Calu3 (cell line): Measurements from ENCODE around the gene PPIP5K1. TPM values are rescaled to one million over a fixed set of nuclear protein-coding genes. Genes with fewer than 3 reads are reported as not detected.

Source experiments
- BruUV-seq: library from RNA; stranded (reverse); fragments of 400-500 nt; replicated peaks from 2 replicates; lab custom pipeline; 2021; lab: Mats Ljungman, UMichigan
- CTCF ChIA-PET: fragments of 300-600 bp; sonication (Branson Sonifier 250); formaldehyde crosslinking; loops from one replicate; lab custom pipeline; 2022; ENCODE audit warnings: antibody characterized with exemption; lab: Charles Lee
- DNase-seq: peaks from one replicate; pipeline ENCODE4 v3.0.0; 2022
- H3K27ac Mint-ChIP-seq: one replicate; pipeline ENCODE4 v1.8.0; 2022; ENCODE audit warnings: mixed read lengths; ENCODE audit not compliant: unreplicated experiment
- H3K27me3 Mint-ChIP-seq: one replicate; pipeline ENCODE4 v1.8.0; 2022; ENCODE audit warnings: mixed read lengths; ENCODE audit not compliant: unreplicated experiment
- H3K36me3 Mint-ChIP-seq: one replicate; pipeline ENCODE4 v1.8.0; 2022; ENCODE audit warnings: mild to moderate bottlenecking, moderate library complexity, mixed read lengths; ENCODE audit not compliant: insufficient read depth, unreplicated experiment
- H3K4me1 Mint-ChIP-seq: one replicate; pipeline ENCODE4 v1.8.0; 2022; ENCODE audit warnings: mild to moderate bottlenecking, low read depth, mixed read lengths; ENCODE audit not compliant: unreplicated experiment
- H3K4me3 Mint-ChIP-seq: one replicate; pipeline ENCODE4 v1.8.0; 2022; ENCODE audit warnings: mild to moderate bottlenecking, low read depth, moderate library complexity, mixed read lengths; ENCODE audit not compliant: unreplicated experiment
- H3K9me3 Mint-ChIP-seq: one replicate; pipeline ENCODE4 v1.8.0; 2022; ENCODE audit warnings: low read depth, mixed read lengths; ENCODE audit not compliant: unreplicated experiment
- intact Hi-C: fragments of 100-400 bp; cut with micrococcal nuclease; formaldehyde crosslinking; loops from one replicate; pipeline ENCODE4 v1.10.0; 2022; ENCODE audit not compliant: unreplicated experiment
- total RNA-seq: library from RNA; stranded (reverse); gene quantifications from 2 replicates; pipeline ENCODE4 v1.2.3, GENCODE V29; 2022
- TF ChIP-seq, protein P1 (sequence below): fragments of 200-600 bp; IDR thresholded peaks from one replicate; pipeline ENCODE4 v1.8.0; 2022; ENCODE audit warnings: antibody characterized with exemption; ENCODE audit not compliant: unreplicated experiment

PPIP5K1 gene
- total RNA-seq, 1 experiment from 2014 or later, result 29.4 TPM

DNA sequence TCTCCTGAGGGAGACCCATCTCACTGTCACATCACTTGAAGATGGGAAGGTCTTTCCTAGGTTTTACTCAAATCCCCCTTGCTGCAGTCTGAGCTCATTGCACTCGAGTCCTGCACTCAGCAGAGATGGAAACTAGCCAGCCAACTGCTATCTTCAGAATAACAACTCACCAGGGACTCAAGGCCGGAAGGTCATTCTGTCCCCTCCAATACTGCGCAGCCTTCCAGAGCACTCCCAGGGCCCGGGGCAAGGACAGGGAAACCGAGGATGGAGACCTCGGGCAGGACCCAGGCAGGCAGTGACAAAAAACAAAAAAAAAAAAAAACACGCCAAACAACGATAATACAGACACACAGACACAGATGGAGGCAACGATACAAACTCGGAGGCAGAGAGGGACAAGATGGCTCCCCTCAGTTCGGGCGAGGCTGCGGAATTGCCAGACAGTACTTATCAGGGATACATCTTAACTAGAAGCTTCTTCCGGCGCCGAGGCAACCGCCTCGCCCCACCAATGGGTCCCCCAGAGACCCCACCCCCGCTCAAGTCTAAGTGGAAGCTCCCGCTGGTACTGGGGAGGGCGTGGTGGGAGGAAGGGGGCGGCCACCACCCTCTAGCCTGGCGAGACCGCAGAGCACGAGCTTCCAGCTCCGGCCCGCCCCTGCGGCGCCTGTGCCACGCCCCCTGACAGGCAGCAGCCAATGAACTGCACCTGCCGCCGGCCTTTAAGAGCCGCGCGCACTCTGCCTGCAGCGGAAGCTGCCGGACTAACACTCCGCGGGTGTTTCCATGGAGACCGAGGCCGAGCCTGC is 79.6 kb downstream of the PPIP5K1 start:
- BruUV-seq, result no TSS peak
- peak; percentile 93 for DNase-seq
- H3K4me3 Mint-ChIP-seq, result peak overlapping the region; percentile 92
- H3K4me1 Mint-ChIP-seq, result peaks cover 10% of the 10 kb centered on the region
- intact Hi-C loops, result no loop called here
- TF ChIP-seq, protein P1, sequence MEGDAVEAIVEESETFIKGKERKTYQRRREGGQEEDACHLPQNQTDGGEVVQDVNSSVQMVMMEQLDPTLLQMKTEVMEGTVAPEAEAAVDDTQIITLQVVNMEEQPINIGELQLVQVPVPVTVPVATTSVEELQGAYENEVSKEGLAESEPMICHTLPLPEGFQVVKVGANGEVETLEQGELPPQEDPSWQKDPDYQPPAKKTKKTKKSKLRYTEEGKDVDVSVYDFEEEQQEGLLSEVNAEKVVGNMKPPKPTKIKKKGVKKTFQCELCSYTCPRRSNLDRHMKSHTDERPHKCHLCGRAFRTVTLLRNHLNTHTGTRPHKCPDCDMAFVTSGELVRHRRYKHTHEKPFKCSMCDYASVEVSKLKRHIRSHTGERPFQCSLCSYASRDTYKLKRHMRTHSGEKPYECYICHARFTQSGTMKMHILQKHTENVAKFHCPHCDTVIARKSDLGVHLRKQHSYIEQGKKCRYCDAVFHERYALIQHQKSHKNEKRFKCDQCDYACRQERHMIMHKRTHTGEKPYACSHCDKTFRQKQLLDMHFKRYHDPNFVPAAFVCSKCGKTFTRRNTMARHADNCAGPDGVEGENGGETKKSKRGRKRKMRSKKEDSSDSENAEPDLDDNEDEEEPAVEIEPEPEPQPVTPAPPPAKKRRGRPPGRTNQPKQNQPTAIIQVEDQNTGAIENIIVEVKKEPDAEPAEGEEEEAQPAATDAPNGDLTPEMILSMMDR, result no peak
- peak overlapping the region; percentile 53 for H3K27ac Mint-ChIP-seq
- CTCF ChIA-PET, result interaction anchor here (0.7 to 0.8 kb wide), 2 partner anchors 21 to 70 kb away, joined by 3 to 4 read pairs; no protein-coding TSS in a partner anchor
- H3K9me3 Mint-ChIP-seq, result no peaks in the 10 kb centered on the region
- H3K36me3 Mint-ChIP-seq, result peaks cover 16% of the 10 kb centered on the region
- peaks cover 20% of the 10 kb centered on the region for H3K27me3 Mint-ChIP-seq

DNA sequence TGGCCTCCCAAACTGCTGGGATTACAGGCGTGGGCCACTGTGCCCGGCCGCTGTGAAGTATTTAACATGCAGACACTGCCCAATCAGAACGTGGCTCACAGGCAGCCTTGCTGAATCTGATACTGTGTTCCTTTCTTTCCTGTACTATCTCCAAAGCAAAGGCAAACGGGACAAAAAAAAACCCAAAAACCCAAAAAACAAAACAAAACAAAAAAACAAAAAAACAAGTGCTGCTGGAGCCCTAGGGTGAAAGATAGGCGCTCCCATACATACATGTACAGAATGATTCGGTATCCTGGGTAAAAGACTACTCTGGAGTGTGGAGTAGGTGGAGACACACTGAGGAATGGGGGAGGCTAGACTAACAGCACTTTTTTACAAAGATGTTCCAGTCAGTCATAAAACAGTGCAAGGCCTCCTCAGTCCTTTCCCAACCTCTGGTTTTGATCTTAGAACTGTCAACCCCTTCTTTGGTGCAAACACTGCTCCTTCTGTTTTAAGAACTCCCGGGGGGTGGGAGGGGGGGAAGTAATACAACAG is 80.3 kb downstream of the PPIP5K1 start:
- no TSS peak for BruUV-seq
- peaks cover 16% of the 10 kb centered on the region for H3K36me3 Mint-ChIP-seq
- CTCF ChIA-PET, result interaction anchor here (0.8 kb wide), 1 partner anchor 21 kb away, joined by 4 read pairs; no protein-coding TSS in a partner anchor
- H3K9me3 Mint-ChIP-seq, result no peaks in the 10 kb centered on the region
- peak overlapping the region; percentile 92 for H3K4me3 Mint-ChIP-seq
- H3K27me3 Mint-ChIP-seq, result peaks cover 20% of the 10 kb centered on the region
- TF ChIP-seq, protein P1, result no peak
- peaks cover 10% of the 10 kb centered on the region for H3K4me1 Mint-ChIP-seq
- intact Hi-C loops, result no loop called here
- no peak for DNase-seq
- no peak overlapping the region for H3K27ac Mint-ChIP-seq

DNA sequence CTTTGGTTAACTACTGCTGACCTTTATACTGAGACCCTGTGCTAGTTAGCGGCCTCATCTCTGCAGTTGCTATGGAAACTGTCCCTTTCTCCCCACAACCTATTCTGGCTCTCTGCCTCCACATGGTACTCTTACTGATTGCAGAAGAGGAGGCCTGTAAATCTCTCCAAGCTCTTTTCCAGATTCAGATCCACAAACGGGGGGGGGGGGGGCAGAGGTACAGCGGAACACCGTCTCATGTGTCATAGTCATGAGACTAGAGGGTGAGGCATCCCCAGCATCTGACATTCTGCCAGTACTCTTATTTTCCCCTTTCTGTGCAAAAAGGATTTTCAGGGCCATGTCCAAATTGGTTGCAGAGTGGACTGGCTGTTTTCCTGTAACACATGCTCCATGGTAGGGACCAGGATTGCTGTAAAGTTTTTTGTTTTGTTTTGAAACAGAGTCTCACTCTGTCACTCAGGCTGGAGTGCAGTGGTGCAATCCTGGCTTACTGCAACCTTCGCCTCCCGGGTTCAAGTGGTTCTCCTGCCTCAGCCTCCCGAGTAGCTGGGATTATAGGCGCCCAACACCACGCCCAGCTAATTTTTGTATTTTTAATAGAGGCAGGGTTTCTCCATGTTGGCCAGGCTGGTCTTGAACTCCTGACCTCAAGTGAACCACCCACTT is 80.9 kb downstream of the PPIP5K1 start:
- Mint-ChIP-seq H3K27me3 (peaks cover 20% of the 10 kb centered on the region), H3K27ac (no peak overlapping the region), H3K4me1 (peaks cover 10% of the 10 kb centered on the region), H3K9me3 (no peaks in the 10 kb centered on the region), H3K4me3 (no peak overlapping the region), H3K36me3 (peaks cover 16% of the 10 kb centered on the region)
- TF ChIP-seq, protein P1, result no peak
- CTCF ChIA-PET, result no interaction called here
- no peak for DNase-seq
- BruUV-seq, result no TSS peak
- intact Hi-C loops, result no loop called here

DNA sequence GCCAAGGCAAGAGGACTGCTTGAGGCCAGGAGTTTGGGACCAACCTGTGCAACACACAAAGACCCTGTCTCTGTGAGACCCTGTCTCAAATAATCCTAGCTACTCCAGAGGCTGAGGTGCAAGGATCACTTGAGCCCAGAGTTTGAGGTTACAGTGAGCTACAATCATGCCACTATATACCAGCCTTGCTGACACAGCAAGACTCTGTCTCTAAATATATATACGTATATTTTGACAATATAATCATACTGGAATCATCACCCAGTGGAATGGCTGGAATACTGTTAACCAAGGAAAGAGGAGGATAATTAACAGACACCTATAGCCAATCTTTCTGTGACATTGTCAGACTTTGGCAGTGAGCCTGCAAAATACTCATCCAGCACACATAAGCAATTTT is 81.6 kb downstream of the PPIP5K1 start:
- TF ChIP-seq, protein P1, result no peak
- Mint-ChIP-seq H3K27ac (no peak overlapping the region), H3K36me3 (peaks cover 16% of the 10 kb centered on the region), H3K9me3 (no peaks in the 10 kb centered on the region), H3K4me3 (no peak overlapping the region), H3K27me3 (peaks cover 20% of the 10 kb centered on the region), H3K4me1 (peaks cover 10% of the 10 kb centered on the region)
- intact Hi-C loops, result no loop called here
- BruUV-seq, result no TSS peak
- no peak for DNase-seq
- CTCF ChIA-PET, result no interaction called here
